HEK293 (cell line): ENCODE data around the gene LRBA.

Source experiments
- AEBP2 ChIP-seq: fragments of 450-650 bp; formaldehyde crosslinking; IDR thresholded peaks from 2 replicates; pipeline ENCODE4 v1.5.1; 2016; ENCODE audit warnings: missing biosample characterization, missing genetic modification characterization, borderline replicate concordance
- CTCF ChIP-seq: fragments of 450-650 bp; formaldehyde crosslinking; IDR thresholded peaks from 2 replicates; pipeline ENCODE4 v1.5.1; 2016; ENCODE audit warnings: missing biosample characterization, missing genetic modification characterization
- KLF16 ChIP-seq: fragments of 450-650 bp; formaldehyde crosslinking; IDR thresholded peaks from 2 replicates; pipeline ENCODE4 v1.5.1; 2017; ENCODE audit warnings: missing biosample characterization, missing genetic modification characterization
- OSR2 ChIP-seq: fragments of 450-650 bp; formaldehyde crosslinking; IDR thresholded peaks from 2 replicates; pipeline ENCODE4 v1.5.1; 2016; ENCODE audit warnings: missing biosample characterization, missing genetic modification characterization
- SALL2 ChIP-seq: fragments of 450-650 bp; formaldehyde crosslinking; IDR thresholded peaks from 2 replicates; pipeline ENCODE4 v1.5.0; 2017; ENCODE audit warnings: missing biosample characterization, mild to moderate bottlenecking, missing genetic modification characterization, borderline replicate concordance
- SETDB1 ChIP-seq: IDR thresholded peaks from one replicate; pipeline ENCODE4 v1.6.1; 2017; ENCODE audit warnings: mild to moderate bottlenecking, low read length, moderate library complexity, mixed read lengths; ENCODE audit not compliant: insufficient read length
- SP7 ChIP-seq: fragments of 450-650 bp; formaldehyde crosslinking; IDR thresholded peaks from 2 replicates; pipeline ENCODE4 v1.5.1; 2016; ENCODE audit warnings: missing biosample characterization, missing genetic modification characterization
- TCF7L2 ChIP-seq: IDR thresholded peaks from 2 replicates; pipeline ENCODE4 v1.6.1; 2011; ENCODE audit warnings: low read depth, mild to moderate bottlenecking, inconsistent platforms, low read length, moderate library complexity, borderline replicate concordance
- YY1 ChIP-seq: fragments of 450-650 bp; formaldehyde crosslinking; IDR thresholded peaks from 2 replicates; pipeline ENCODE4 v1.5.1; 2018; ENCODE audit warnings: missing biosample characterization, missing genetic modification characterization
- ZFP3 ChIP-seq: fragments of 450-650 bp; formaldehyde crosslinking; IDR thresholded peaks from 2 replicates; pipeline ENCODE4 v1.5.1; 2016; ENCODE audit warnings: low read depth, missing biosample characterization, missing genetic modification characterization
- ZNF274 ChIP-seq, 2 experiments: fragments of 200-500 bp in 1 of 2; fragments of 450-650 bp in 1 of 2; sonication (Bioruptor generic) in 1 of 2; formaldehyde crosslinking in 1 of 2; IDR thresholded peaks; 2 replicates each; pipeline versions ENCODE4 v1.5.1 to v1.6.1; 2014 to 2016; ENCODE audit warnings: borderline replicate concordance in 1 of 2, inconsistent platforms in 1 of 2, low read length in 1 of 2, missing biosample characterization in 1 of 2, missing genetic modification characterization in 1 of 2
- ZNF416 ChIP-seq: fragments of 450-650 bp; formaldehyde crosslinking; IDR thresholded peaks from 2 replicates; pipeline ENCODE4 v1.5.1; 2016; ENCODE audit warnings: missing biosample characterization, missing genetic modification characterization
- ZNF449 ChIP-seq: fragments of 450-650 bp; formaldehyde crosslinking; IDR thresholded peaks from 2 replicates; pipeline ENCODE4 v1.5.1; 2017; ENCODE audit warnings: missing biosample characterization, mild to moderate bottlenecking, missing genetic modification characterization, moderate library complexity
- ZNF792 ChIP-seq: fragments of 450-650 bp; formaldehyde crosslinking; IDR thresholded peaks from 2 replicates; pipeline ENCODE4 v1.5.1; 2016; ENCODE audit warnings: missing biosample characterization, missing genetic modification characterization

- TF ChIP-seq KLF16 (tag by site-specific recombination) (no peak), CTCF (tag by site-specific recombination) (no peak), SETDB1 (no peak), TCF7L2 (no peak), SP7 (no peak), ZNF416 (no peak), YY1 (tag by site-specific recombination) (no peak), ZFP3 (tag by site-specific recombination) (no peak), SALL2 (tag by site-specific recombination) (no peak), OSR2 (no peak), ZNF449 (tag by site-specific recombination) (no peak), ZNF274 (IDR thresholded peaks at IDR 0.05; ENCODE audit: low read length) (no peak), ZNF274 (tag by site-specific recombination; IDR thresholded peaks at IDR 0.05; ENCODE audit: borderline replicate concordance) (no peak), ZNF792 (tag by site-specific recombination) (no peak), AEBP2 (tag by site-specific recombination) (no peak)
Measured at GRCh38 chr4:150229520-150229919, 785.6 kb downstream of the LRBA start.
